IPS-NIHi11 (cell line): Measurements from ENCODE around the gene ADCY4.

Experiments used
- DNase-seq: peaks from one replicate; pipeline ENCODE4 v3.0.0; 2012; ENCODE audit warnings: mixed read lengths, low spot score

ADCY4 gene

GRCh38 chr14:24297190-24297964 is 37.5 kb downstream of the ADCY4 start:
- peak; percentile 52 for DNase-seq

- peak; percentile 76 for DNase-seq
Observed at GRCh38 chr14:24296341-24297157, 38.3 kb downstream of the ADCY4 start.

- no peak for DNase-seq
Observed at GRCh38 chr14:24293525-24293924, 41.3 kb downstream of the ADCY4 start.

- no peak for DNase-seq
Observed at GRCh38 chr14:24292118-24292807, 42.6 kb downstream of the ADCY4 start.

GRCh38 chr14:24291446-24292117 is 43.3 kb downstream of the ADCY4 start:
- DNase-seq, result no peak

- DNase-seq, result no peak
Observed at GRCh38 chr14:24290746-24291145, 44.1 kb downstream of the ADCY4 start.

- DNase-seq, result no peak
Observed at GRCh38 chr14:24289649-24290280, 45.1 kb downstream of the ADCY4 start.

- no peak for DNase-seq
Observed at GRCh38 chr14:24286996-24287395, 47.9 kb downstream of the ADCY4 start.

- no peak for DNase-seq
Observed at GRCh38 chr14:24285351-24285750, 49.5 kb downstream of the ADCY4 start.

GRCh38 chr14:24284501-24285035 is 50.3 kb downstream of the ADCY4 start:
- DNase-seq, result no peak

- no peak for DNase-seq
Observed at GRCh38 chr14:24283796-24284460, 50.9 kb downstream of the ADCY4 start.

GRCh38 chr14:24282736-24283135 is 52.1 kb downstream of the ADCY4 start:
- no peak for DNase-seq

GRCh38 chr14:24281636-24282035 is 53.2 kb downstream of the ADCY4 start:
- DNase-seq, result no peak

GRCh38 chr14:24280797-24281460 is 53.9 kb downstream of the ADCY4 start:
- DNase-seq, result no peak

GRCh38 chr14:24279301-24280186 is 55.3 kb downstream of the ADCY4 start:
- DNase-seq, result no peak

GRCh38 chr14:24278424-24278823 is 56.4 kb downstream of the ADCY4 start:
- DNase-seq, result no peak

GRCh38 chr14:24277606-24278321 is 57.1 kb downstream of the ADCY4 start:
- DNase-seq, result no peak

- DNase-seq, result no peak
Observed at GRCh38 chr14:24277071-24277470, 57.8 kb downstream of the ADCY4 start.
